ENCODE data around the gene OTUD1. TPM values are rescaled to one million over a fixed set of nuclear protein-coding genes. Genes with fewer than 3 reads are reported as not detected.

Gene OTUD1
- total and polyA plus RNA-seq, 10 of the 15 experiments (the other 5 are each of a cell fraction or from before 2014, with no cell fraction given) = 0.18 to 1.6 (median 0.63) TPM; not detected in 1

DNA sequence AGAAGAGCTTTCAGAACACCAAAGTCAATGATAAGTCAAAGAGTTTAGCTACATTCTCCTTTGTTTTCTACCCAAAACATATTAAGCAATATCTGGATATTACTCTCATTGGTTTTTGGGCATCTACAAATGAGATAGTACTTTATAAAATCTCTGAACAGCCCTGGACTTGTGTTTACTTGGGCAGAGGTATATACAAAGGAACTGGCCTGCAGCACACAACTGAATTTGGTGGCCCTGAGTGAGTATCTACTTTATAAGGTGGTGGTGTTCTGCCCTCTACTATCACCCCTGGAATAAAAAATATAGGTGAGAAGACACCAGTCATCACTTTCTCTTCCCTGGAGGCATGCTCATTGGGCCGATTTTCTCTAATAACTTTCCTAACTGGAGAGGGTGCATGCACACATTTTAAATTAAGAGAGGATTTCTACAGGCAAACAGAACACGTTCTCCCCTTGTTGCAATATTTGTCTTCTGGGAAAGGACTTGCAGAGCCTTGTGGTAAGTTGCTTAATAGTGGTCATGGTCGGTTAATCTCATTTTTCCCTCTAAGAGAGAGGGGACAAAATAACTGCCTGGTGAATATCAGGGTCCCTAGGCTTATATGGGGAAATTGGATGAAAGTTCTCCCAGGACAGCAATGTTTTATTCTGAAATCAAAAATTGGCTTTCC, 41.1 kb downstream of the OTUD1 start (continued):
- TF ChIP-seq BCL11A (IDR thresholded peaks at IDR 0.05; ENCODE audit: low read depth, low read length) = no peak
- TF ChIP-seq MYC (IDR thresholded peaks at IDR 0.05; ENCODE audit: insufficient read depth, insufficient read length, insufficient replicate concordance, low read length, severe bottlenecking) = no peak
- no peak for TF ChIP-seq ZBTB11 (CRISPR knock-in tag; IDR thresholded peaks at IDR 0.05)
- no peak for TF ChIP-seq SP1 (IDR thresholded peaks at IDR 0.05; ENCODE audit: low read depth, low read length)
- TF ChIP-seq NFYA (IDR thresholded peaks at IDR 0.05; ENCODE audit: borderline replicate concordance, low read depth, low read length) = no peak
- TF ChIP-seq CEBPB (IDR thresholded peaks at IDR 0.05; ENCODE audit: borderline replicate concordance in 1 of 2, low read depth in 2 of 2, low read length in 2 of 2) = no peak

DNA sequence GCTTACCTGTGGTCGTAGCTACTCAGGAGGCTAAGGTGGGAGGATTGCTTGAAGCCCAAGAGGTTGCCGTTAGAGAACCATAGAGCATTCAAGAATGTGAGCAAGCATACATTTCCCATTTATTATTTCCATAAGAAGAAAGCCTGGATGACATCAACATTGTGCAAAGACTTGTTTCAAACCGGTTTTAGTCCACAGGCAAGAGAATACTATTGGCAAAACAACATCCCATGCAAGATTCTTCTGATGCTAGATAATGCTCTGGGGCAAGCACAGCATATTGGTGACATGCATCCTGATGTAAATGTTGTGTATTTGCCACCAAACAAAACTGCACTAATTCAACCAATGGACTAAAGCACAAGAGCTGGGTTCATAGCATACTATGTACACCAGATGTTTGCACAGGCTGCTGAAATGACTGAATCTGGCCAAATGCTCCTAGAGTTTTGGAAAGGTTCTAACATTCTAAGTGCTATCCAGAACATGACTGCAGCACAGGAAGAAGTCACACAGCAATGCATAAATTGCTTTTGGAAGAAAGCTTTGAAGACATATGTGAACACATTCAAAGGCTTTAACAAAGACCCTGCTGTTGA, 42.6 kb downstream of the OTUD1 start:
- Histone ChIP-seq H3K79me2 (ENCODE audit: control insufficient read depth, insufficient read depth, low read length) (no peaks in the 10 kb centered on the region), H3K4me2 (ENCODE audit: control insufficient read depth, insufficient read depth) (no peak overlapping the region), H3K9me3 (replicated peaks; ENCODE audit: control insufficient read depth, insufficient read depth, low read length) (no peaks in the 10 kb centered on the region), H3K36me3 (ENCODE audit: control insufficient read depth in 2 of 2, insufficient read depth in 2 of 2, low read length in 1 of 2) (no peaks in the 10 kb centered on the region), H3K27ac (ENCODE audit: control insufficient read depth, insufficient read depth) (no peak overlapping the region), H3K27me3 (replicated peaks in 1 of 2; ENCODE audit: control insufficient read depth in 2 of 2, insufficient read depth in 2 of 2, low read length in 1 of 2) (no peaks in the 10 kb centered on the region), H4K20me1 (ENCODE audit: control insufficient read depth, insufficient read depth) (no peaks in the 10 kb centered on the region), H3K4me3 (no peak overlapping the region), H3K9ac (ENCODE audit: control insufficient read depth, insufficient read depth, low read length) (no peak overlapping the region), H3K4me1 (ENCODE audit: control insufficient read depth, insufficient read depth, low read length) (no peaks in the 10 kb centered on the region), H2AFZ (ENCODE audit: control insufficient read depth, low read depth, low read length) (no peak overlapping the region)
- TF ChIP-seq MYB (IDR thresholded peaks at IDR 0.05; ENCODE audit: borderline replicate concordance, low read depth, low read length) = no peak
- no peak for TF ChIP-seq DPF2 (IDR thresholded peaks at IDR 0.05)
- TF ChIP-seq BACH1 (IDR thresholded peaks at IDR 0.05; ENCODE audit: borderline replicate concordance) = no peak
- TF ChIP-seq ZNF207 (IDR thresholded peaks at IDR 0.05; ENCODE audit: borderline replicate concordance) = no peak
- no peak for TF ChIP-seq ZNF217 (IDR thresholded peaks at IDR 0.05)
- TF ChIP-seq BMI1 (IDR thresholded peaks at IDR 0.05; ENCODE audit: borderline replicate concordance) = no peak
- TF ChIP-seq RUNX3 (IDR thresholded peaks at IDR 0.05; ENCODE audit: low read length) = no peak
- no peak for TF ChIP-seq YBX1 (IDR thresholded peaks at IDR 0.05)
- no peak for TF ChIP-seq NRF1 (conservative IDR thresholded peaks at IDR 0.05; ENCODE audit: low read depth, low read length)
- no peak for TF ChIP-seq RAD21 (IDR thresholded peaks at IDR 0.05; ENCODE audit: insufficient read depth, low read depth, low read length)
- TF ChIP-seq EP300 (IDR thresholded peaks at IDR 0.05; ENCODE audit: borderline replicate concordance in 1 of 2, control insufficient read depth in 1 of 2, low read depth in 2 of 2, low read length in 2 of 2) = no peak
- no peak for TF ChIP-seq NFYA (IDR thresholded peaks at IDR 0.05; ENCODE audit: borderline replicate concordance, low read depth, low read length)
- FAIRE-seq (no peak), ATAC-seq (no peak), DNase-seq (ENCODE audit: low read depth, low spot score) (no peak)
- ChIA-PET POLR2A (no interaction called here), SMC1A (ENCODE audit: uncharacterized antibody, unreplicated experiment) (no interaction called here), CTCF (no interaction called here), RAD21 (ENCODE audit: unreplicated experiment) (no interaction called here)
- intact Hi-C loops (cut with micrococcal nuclease; ENCODE audit: unreplicated experiment) (no loop called here), in situ Hi-C loops (cut with MboI) (no loop called here)
- BruUV-seq (replicated peaks) = no TSS peak
- 24% methylated on average over 3 of the region's 3 CpGs for WGBS (ENCODE audit: insufficient coverage, insufficient replicate concordance, low lambda C conversion rate, missing lambda C conversion rate)

Data from GM12878 (cell line).